Measurements from ENCODE around the gene OBSL1. TPM values are rescaled to one million over a fixed set of nuclear protein-coding genes. Genes with fewer than 3 reads are reported as not detected.

The OBSL1 gene
- total RNA-seq, 1 experiment from 2014 or later, result 56.2 TPM

DNA sequence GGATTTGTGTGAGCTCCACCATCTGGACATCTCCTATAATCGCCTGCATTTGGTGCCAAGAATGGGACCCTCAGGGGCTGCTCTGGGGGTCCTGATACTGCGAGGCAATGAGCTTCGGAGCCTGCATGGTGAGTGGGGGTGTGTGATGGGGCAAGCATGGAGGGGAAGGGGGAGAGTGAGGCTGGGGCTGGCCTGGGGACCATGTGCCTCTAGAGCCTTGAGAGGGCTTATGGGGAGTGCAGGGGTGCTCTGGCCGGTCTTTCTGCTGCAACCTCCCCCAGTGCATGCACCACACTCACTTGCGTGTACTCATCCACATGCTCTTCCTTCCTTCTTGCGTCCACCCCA lies 34.2 kb upstream of the OBSL1 start:
- POLR2A ChIA-PET, result no interaction called here
- intact Hi-C loops (cut with micrococcal nuclease; ENCODE audit: unreplicated experiment), result no loop called here

DNA sequence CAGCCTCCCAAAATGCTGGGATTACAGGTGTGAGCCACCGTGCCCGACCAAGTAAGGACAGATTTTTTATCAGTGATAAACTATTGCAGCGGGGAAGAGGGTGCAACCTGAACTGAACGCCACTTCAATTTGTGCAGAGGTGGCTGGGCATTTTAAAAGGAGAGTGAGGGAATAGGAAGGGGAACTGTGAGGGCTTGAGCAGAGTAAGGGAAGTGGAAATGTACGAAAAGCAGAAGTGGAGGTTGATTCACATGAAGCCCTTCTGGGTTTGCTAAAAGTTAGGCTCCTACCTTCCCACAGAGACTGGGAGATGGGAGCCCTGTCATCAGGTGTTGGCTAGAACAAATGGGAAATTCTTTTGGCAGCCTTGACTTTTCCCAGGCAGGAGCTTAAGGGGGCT lies 32.4 kb upstream of the OBSL1 start:
- POLR2A ChIA-PET, result interaction anchor here (0.6 kb wide), 1 partner anchor 315 kb away, joined by 12 read pairs; no protein-coding TSS in a partner anchor
- Mint-ChIP-seq H3K4me3 (ENCODE audit: unreplicated experiment) (no peak overlapping the region), H3K36me3 (ENCODE audit: insufficient read depth, unreplicated experiment) (no peaks in the 10 kb centered on the region), H3K9me3 (ENCODE audit: unreplicated experiment) (no peaks in the 10 kb centered on the region), H3K4me1 (ENCODE audit: low read depth, unreplicated experiment) (no peaks in the 10 kb centered on the region), H3K27ac (ENCODE audit: unreplicated experiment) (no peak overlapping the region), H3K27me3 (ENCODE audit: insufficient read depth, unreplicated experiment) (no peaks in the 10 kb centered on the region)
- Histone ChIP-seq H3K4me1 (peaks cover under 1% of the 10 kb centered on the region; the same call in 1 of the 2 replicates), H3K4me3 (ENCODE audit: low read depth, low read length) (no peak overlapping the region), H3K9me3 (no peaks in the 10 kb centered on the region), H3K27me3 (replicated peaks; ENCODE audit: control insufficient read depth, insufficient read depth, low read length) (no peaks in the 10 kb centered on the region), H3K36me3 (ENCODE audit: control insufficient read depth, insufficient read depth, low read length) (no peaks in the 10 kb centered on the region; the same call in 1 of the 2 replicates)
- TF ChIP-seq, protein P1, sequence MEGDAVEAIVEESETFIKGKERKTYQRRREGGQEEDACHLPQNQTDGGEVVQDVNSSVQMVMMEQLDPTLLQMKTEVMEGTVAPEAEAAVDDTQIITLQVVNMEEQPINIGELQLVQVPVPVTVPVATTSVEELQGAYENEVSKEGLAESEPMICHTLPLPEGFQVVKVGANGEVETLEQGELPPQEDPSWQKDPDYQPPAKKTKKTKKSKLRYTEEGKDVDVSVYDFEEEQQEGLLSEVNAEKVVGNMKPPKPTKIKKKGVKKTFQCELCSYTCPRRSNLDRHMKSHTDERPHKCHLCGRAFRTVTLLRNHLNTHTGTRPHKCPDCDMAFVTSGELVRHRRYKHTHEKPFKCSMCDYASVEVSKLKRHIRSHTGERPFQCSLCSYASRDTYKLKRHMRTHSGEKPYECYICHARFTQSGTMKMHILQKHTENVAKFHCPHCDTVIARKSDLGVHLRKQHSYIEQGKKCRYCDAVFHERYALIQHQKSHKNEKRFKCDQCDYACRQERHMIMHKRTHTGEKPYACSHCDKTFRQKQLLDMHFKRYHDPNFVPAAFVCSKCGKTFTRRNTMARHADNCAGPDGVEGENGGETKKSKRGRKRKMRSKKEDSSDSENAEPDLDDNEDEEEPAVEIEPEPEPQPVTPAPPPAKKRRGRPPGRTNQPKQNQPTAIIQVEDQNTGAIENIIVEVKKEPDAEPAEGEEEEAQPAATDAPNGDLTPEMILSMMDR (IDR thresholded peaks at IDR 0.05; ENCODE audit: insufficient read depth in 1 of 2, low read depth in 1 of 2, low read length in 1 of 2, severe bottlenecking in 1 of 2, unreplicated experiment in 1 of 2), result no peak
- DNase-seq, result no peak
- intact Hi-C loops (cut with micrococcal nuclease; ENCODE audit: unreplicated experiment), result no loop called here
- CTCF ChIA-PET, result no interaction called here
- no TSS peak for BruUV-seq (replicated peaks)

More for the DNA sequence above, 34.2 kb upstream of the OBSL1 start:
- H3K4me1 Mint-ChIP-seq (ENCODE audit: low read depth, unreplicated experiment), result no peaks in the 10 kb centered on the region
- no peak overlapping the region for H3K4me3 ChIP-seq (ENCODE audit: low read depth, low read length)
- no peaks in the 10 kb centered on the region; the same call in 1 of the 2 replicates for H3K36me3 ChIP-seq (ENCODE audit: control insufficient read depth, insufficient read depth, low read length)
- no peak overlapping the region for H3K4me3 Mint-ChIP-seq (ENCODE audit: unreplicated experiment)
- no peaks in the 10 kb centered on the region for H3K9me3 Mint-ChIP-seq (ENCODE audit: unreplicated experiment)
- no peaks in the 10 kb centered on the region for H3K4me1 ChIP-seq
- H3K36me3 Mint-ChIP-seq (ENCODE audit: insufficient read depth, unreplicated experiment), result no peaks in the 10 kb centered on the region
- no peak for DNase-seq
- TF ChIP-seq, protein P1 (IDR thresholded peaks at IDR 0.05; ENCODE audit: insufficient read depth in 1 of 2, low read depth in 1 of 2, low read length in 1 of 2, severe bottlenecking in 1 of 2, unreplicated experiment in 1 of 2), result no peak
- H3K9me3 ChIP-seq, result no peaks in the 10 kb centered on the region
- no peaks in the 10 kb centered on the region for H3K27me3 ChIP-seq (replicated peaks; ENCODE audit: control insufficient read depth, insufficient read depth, low read length)
- BruUV-seq (replicated peaks), result no TSS peak
- no peaks in the 10 kb centered on the region for H3K27me3 Mint-ChIP-seq (ENCODE audit: insufficient read depth, unreplicated experiment)
- no peak overlapping the region for H3K27ac Mint-ChIP-seq (ENCODE audit: unreplicated experiment)
- CTCF ChIA-PET, result no interaction called here

DNA sequence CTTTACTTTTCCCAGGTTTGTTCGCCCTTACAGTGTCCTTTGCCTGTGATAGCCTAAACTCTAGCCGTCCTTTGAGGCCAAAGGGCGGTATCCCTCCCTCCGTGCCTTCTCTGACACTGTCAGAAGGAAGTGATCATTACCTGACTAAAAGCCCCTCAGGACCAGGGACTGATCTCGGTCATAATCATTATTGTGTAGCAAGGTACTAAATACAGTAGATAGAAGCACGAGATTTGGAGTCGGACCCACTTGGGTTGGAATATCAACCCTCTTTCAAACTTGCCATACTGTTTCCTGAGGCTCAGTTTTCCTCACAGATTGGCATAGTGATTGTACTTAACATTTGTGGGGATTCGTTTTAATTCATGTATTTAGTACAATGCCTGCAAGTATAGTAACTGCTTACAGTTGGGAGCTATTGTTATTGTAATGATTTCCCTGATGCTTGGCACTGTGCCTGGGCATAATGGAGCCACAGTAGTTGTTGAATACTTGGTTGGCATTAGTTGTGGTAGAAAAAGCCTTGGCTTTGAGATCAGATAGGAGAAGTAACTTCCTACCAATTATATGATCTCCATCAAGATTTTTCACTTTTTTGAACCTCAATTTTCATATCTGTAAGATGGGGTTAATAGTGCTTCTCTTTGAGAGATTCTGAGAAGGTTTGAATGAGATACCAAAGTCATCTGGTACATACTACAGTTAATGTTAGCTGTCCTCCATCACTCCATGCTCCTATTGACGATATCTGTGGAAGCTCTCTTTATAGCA lies 27.2 kb upstream of the OBSL1 start:
- intact Hi-C loops (cut with micrococcal nuclease; ENCODE audit: unreplicated experiment), result loop anchor here (1.0 to 5.0 kb wide), 3 partner anchors 36 to 55 kb away; partner anchors contain the start of gene CHPF
- Histone ChIP-seq H3K27me3 (replicated peaks; ENCODE audit: control insufficient read depth, insufficient read depth, low read length) (no peaks in the 10 kb centered on the region), H3K36me3 (ENCODE audit: control insufficient read depth, insufficient read depth, low read length) (no peaks in the 10 kb centered on the region), H3K4me1 (peaks cover 23% of the 10 kb centered on the region), H3K4me3 (ENCODE audit: low read depth, low read length) (peak overlapping the region; percentile 72), H3K9me3 (no peaks in the 10 kb centered on the region)
- TF ChIP-seq, protein P1 (IDR thresholded peaks at IDR 0.05; ENCODE audit: insufficient read depth in 1 of 2, low read depth in 1 of 2, low read length in 1 of 2, severe bottlenecking in 1 of 2, unreplicated experiment in 1 of 2), result no peak
- TSS peak; percentile 77 for BruUV-seq (replicated peaks)
- ChIA-PET POLR2A (interaction anchor here (0.6 to 2.3 kb wide), 10 partner anchors 10 to 157 kb away, joined by 3 to 13 read pairs (median 4); partner anchors contain the start of genes INHA, OBSL1 and TMEM198), CTCF (interaction anchor here (0.6 to 2.8 kb wide), 7 partner anchors 44 to 210 kb away, joined by 3 to 11 read pairs (median 4); partner anchors contain the start of genes DNPEP and GMPPA)
- Mint-ChIP-seq H3K4me3 (ENCODE audit: unreplicated experiment) (peak overlapping the region; percentile 96), H3K36me3 (ENCODE audit: insufficient read depth, unreplicated experiment) (peaks cover 14% of the 10 kb centered on the region), H3K9me3 (ENCODE audit: unreplicated experiment) (no peaks in the 10 kb centered on the region), H3K4me1 (ENCODE audit: low read depth, unreplicated experiment) (no peaks in the 10 kb centered on the region), H3K27ac (ENCODE audit: unreplicated experiment) (peak overlapping the region; percentile 98), H3K27me3 (ENCODE audit: insufficient read depth, unreplicated experiment) (no peaks in the 10 kb centered on the region)
- no peak for DNase-seq

All from Caco-2 (cell line).